Bronchial epithelial cell (primary cell): ENCODE results near the gene ATP2B2. TPM values are rescaled to one million over a fixed set of nuclear protein-coding genes. Genes with fewer than 3 reads are reported as not detected.

Source experiments
- DNase-seq: peaks from one replicate; pipeline ENCODE4 v3.0.0-alpha.2; 2010; ENCODE audit warnings: low read depth
- FAIRE-seq: peaks from 2 replicates; lab custom pipeline; 2011; peaks lifted over from hg19 to GRCh38; lab: Jason Lieb, UNC
- H3K27me3 ChIP-seq: 2 replicates; pipeline ENCODE4 v1.5.1; 2011; ENCODE audit warnings: low read length; ENCODE audit not compliant: control insufficient read depth, insufficient read depth
- H3K36me3 ChIP-seq: 2 replicates; pipeline ENCODE4 v1.5.1; 2011; ENCODE audit warnings: low read length; ENCODE audit not compliant: control insufficient read depth, insufficient read depth
- H3K4me3 ChIP-seq: 2 replicates; pipeline ENCODE4 v1.5.1; 2011; ENCODE audit warnings: mild to moderate bottlenecking, low read depth, low read length, control low read depth
- total RNA-seq: library from RNA; depleted of rRNA; stranded (reverse); fragments of >200 nt; gene quantifications from 2 replicates; pipeline ENCODE4 v1.2.1, GENCODE V29; 2014
- TF ChIP-seq, protein P1 (sequence below): IDR thresholded peaks from 2 replicates; pipeline ENCODE4 v1.5.1; 2011; ENCODE audit warnings: mild to moderate bottlenecking, moderate library complexity, low read length, control low read depth, inconsistent platforms; ENCODE audit not compliant: insufficient read depth, severe bottlenecking

Gene ATP2B2
- total RNA-seq, 1 donor from 2014 or later = not detected

DNA sequence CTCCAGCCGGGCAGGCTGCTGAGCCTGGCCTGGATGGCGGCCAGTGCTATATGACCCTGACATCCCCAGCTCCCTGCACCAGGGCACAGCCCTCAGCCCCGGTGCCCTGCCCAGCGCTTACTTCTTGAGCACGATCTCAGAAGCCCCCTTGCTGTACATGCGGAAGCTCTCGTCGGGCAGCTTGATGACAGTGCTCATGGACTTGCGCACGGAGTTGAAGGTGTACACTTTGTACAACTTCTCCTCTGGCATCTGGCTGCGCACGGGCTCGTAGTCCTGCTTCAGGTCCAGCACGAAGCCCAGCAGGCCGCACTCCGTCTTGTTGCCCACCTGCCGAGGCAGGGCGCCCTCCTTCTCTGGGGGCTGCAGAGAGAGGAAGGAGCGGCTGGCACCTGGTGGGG is 145.6 kb downstream of the ATP2B2 start:
- FAIRE-seq (no peak), DNase-seq (no peak)
- no peaks in the 10 kb centered on the region for H3K36me3 ChIP-seq
- TF ChIP-seq, protein P1, sequence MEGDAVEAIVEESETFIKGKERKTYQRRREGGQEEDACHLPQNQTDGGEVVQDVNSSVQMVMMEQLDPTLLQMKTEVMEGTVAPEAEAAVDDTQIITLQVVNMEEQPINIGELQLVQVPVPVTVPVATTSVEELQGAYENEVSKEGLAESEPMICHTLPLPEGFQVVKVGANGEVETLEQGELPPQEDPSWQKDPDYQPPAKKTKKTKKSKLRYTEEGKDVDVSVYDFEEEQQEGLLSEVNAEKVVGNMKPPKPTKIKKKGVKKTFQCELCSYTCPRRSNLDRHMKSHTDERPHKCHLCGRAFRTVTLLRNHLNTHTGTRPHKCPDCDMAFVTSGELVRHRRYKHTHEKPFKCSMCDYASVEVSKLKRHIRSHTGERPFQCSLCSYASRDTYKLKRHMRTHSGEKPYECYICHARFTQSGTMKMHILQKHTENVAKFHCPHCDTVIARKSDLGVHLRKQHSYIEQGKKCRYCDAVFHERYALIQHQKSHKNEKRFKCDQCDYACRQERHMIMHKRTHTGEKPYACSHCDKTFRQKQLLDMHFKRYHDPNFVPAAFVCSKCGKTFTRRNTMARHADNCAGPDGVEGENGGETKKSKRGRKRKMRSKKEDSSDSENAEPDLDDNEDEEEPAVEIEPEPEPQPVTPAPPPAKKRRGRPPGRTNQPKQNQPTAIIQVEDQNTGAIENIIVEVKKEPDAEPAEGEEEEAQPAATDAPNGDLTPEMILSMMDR = no peak
- H3K27me3 ChIP-seq = no peaks in the 10 kb centered on the region
- no peak overlapping the region for H3K4me3 ChIP-seq

DNA sequence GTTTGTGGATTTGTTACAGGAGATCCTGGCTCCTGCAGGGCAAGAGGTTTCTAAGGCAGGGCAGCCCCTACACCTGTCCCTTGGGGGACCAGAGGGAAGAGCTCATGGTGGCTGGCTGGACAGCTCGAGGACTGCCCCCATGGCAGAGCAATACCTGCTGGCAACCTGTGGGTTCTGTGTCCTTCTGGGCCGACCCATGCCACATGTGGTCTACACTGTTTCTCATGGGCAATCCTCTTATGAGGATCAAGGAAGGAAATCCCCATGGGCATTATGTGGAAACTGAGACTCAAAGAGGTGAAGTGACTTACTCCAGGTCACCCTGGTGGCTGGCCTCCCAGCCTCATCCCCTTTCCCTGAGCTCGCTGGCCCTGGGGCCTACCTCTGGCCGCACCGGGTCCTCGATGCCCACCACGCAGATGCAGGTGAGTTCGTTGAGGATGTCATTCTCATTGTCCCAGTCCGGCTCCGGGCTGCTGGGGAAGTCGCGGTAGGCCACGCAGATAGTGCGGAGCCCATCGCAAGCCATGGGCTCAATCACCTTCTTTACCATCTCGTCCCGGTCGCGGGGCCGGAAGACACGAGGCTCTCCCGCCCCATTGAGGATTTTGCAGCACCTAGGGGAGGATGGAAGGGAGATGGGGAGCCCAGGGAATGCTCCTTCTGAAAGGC is 146.9 kb downstream of the ATP2B2 start:
- no peak for DNase-seq
- Histone ChIP-seq H3K36me3 (no peaks in the 10 kb centered on the region), H3K27me3 (no peaks in the 10 kb centered on the region), H3K4me3 (no peak overlapping the region)
- TF ChIP-seq, protein P1 = no peak
- FAIRE-seq = no peak

DNA sequence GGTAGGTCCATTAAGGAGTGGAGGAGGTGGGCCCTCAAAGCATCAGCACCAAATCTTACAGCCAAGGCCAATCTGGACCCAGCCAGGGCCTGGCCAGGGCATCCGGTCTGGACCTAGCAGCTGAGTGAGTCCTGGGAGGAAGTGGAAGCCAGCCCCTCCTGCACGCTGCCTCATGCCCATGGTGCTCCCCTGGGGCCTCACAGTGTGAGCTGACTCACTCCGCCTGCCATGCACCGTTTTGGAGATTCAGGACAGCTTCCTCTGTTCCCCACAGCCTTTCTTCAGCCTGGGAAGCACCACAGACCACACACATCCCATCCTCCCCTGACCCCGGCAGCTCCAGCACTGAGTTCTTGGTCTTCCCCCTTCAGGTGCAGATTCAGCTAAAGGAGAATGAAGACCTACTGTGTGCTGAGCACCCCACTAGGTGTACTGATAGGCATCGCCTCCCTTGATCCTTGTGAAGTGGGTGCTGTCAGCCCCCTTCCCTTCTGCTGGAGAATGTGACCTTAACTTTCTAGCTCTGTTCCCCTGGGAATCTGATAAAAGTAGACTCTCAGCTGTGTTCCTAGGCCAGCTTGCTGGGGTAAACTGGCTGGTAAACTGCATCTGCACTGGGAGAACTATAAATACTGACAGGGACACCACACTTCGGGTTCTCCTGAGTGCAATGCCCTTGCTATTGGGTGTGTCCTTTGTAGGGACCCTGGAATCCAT is 147.6 kb downstream of the ATP2B2 start:
- H3K27me3 ChIP-seq = no peaks in the 10 kb centered on the region
- no peaks in the 10 kb centered on the region for H3K36me3 ChIP-seq
- peak; percentile 79 for DNase-seq
- peak; percentile 62 for FAIRE-seq
- H3K4me3 ChIP-seq = no peak overlapping the region
- TF ChIP-seq, protein P1 = no peak

DNA sequence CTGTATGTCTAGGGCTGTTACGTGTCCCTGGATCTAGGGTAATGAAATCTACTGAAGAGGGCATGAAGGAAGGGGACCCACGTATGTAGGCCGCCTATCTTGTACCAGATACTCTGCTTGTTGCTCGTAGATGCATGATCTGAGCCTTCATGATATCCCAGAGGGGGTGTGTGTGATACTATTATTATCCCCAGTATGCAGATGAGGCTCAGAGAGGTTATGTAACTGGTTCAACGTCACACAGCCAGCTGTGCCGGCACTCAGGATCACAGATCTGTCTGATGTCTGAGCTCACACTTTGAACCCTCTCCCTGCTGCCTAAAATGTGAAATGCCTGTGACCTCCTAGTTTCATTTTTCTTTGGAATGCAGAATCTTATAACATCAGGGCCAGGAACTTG is 148.3 kb downstream of the ATP2B2 start:
- DNase-seq (no peak), FAIRE-seq (no peak)
- TF ChIP-seq, protein P1 = no peak
- H3K27me3 ChIP-seq = no peaks in the 10 kb centered on the region
- H3K36me3 ChIP-seq = no peaks in the 10 kb centered on the region
- no peak overlapping the region for H3K4me3 ChIP-seq

DNA sequence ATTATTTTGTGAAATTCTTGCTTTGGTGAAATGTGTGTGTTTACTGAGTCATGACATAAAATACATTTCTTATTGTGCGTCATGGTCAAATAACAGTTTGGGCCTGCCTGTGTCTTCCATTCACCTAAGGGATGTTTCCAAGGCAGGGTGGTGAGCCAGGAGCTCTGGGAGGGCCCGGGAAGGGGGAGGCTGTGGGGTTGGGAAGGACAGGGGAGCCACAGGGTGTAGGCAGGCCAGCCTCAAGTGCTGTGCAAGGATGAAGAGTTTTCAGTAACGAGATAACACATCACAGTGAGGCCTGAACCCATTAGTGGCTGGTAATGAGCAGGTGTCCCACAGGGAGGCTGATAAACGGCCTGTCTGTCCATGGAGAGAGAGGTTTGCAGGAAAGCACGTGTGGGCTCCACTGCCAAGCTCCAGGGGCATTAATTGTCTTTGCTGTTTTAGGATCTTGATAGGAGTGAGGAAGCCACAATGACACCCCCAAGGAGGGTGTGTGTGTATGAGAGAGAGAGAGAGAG is 148.9 kb downstream of the ATP2B2 start:
- Histone ChIP-seq H3K4me3 (no peak overlapping the region), H3K36me3 (no peaks in the 10 kb centered on the region), H3K27me3 (no peaks in the 10 kb centered on the region)
- FAIRE-seq (no peak), DNase-seq (peak; percentile 75)
- TF ChIP-seq, protein P1 = no peak
